CD4-positive, alpha-beta T cell (primary cell): ENCODE results near the gene HMMR. TPM values are rescaled to one million over a fixed set of nuclear protein-coding genes. Genes with fewer than 3 reads are reported as not detected.
"Not testable (repeated sequence)": the region's sequence is repeated elsewhere in the genome, so short reads cannot be mapped to it uniquely, and the experiment has no call there.

ENCODE experiments used
- ATAC-seq: fragments of 200-7000 bp; cut with Tn5 transposase; one replicate; pipeline ENCODE4 v1.10.0; 2022; ENCODE audit warnings: mild to moderate bottlenecking; ENCODE audit not compliant: poor library complexity
- CTCF ChIA-PET: fragments of 350-600 bp; sonication (Branson Sonifier 250); formaldehyde crosslinking; loops from one replicate; lab custom pipeline; 2021; ENCODE audit warnings: antibody characterized with exemption, inconsistent platforms; lab: Charles Lee
- POLR2A ChIA-PET: fragments of 350-600 bp; sonication (Branson Sonifier 250); formaldehyde crosslinking; loops from one replicate; lab custom pipeline; 2021; ENCODE audit warnings: antibody characterized with exemption, inconsistent platforms; lab: Charles Lee
- DNase-seq, 14 experiments: peaks; one replicate each; pipeline ENCODE4 v3.0.0-alpha.2; 2013 to 2020; ENCODE audit warnings: mixed read lengths in 2 of 14
- H3K27ac ChIP-seq, 2 donors: one replicate each; pipeline versions ENCODE4 v1.5.1 to v1.7.0; 2013; ENCODE audit warnings: low read length in 2 of 2, low read depth in 1 of 2, mild to moderate bottlenecking in 1 of 2
- H3K27me3 ChIP-seq, 2 experiments: 1 replicate in 1 of 2; 2 replicates in 1 of 2; pipeline versions ENCODE4 v1.6.1 to v1.7.0; 2013; ENCODE audit warnings: low read length in 2 of 2, control low read depth in 1 of 2, mild to moderate bottlenecking in 1 of 2, moderate library complexity in 1 of 2; ENCODE audit not compliant: insufficient read depth in 2 of 2, control insufficient read depth in 1 of 2
- H3K36me3 ChIP-seq: one replicate; pipeline ENCODE4 v1.6.1; 2013; ENCODE audit warnings: low read length, control low read depth; ENCODE audit not compliant: insufficient read depth
- H3K4me1 ChIP-seq: one replicate; pipeline ENCODE4 v1.6.1; 2013; ENCODE audit warnings: low read length, control low read depth; ENCODE audit not compliant: insufficient read depth
- H3K4me3 ChIP-seq: one replicate; pipeline ENCODE4 v1.5.1; 2013; ENCODE audit warnings: mild to moderate bottlenecking, low read length, moderate library complexity
- H3K9me3 ChIP-seq, 2 experiments: 1 replicate in 1 of 2; 2 replicates in 1 of 2; pipeline versions ENCODE4 v1.6.1 to v1.7.0; 2013; ENCODE audit warnings: low read length in 2 of 2, mild to moderate bottlenecking in 2 of 2, control low read depth in 1 of 2, moderate library complexity in 1 of 2; ENCODE audit not compliant: control insufficient read depth in 1 of 2, insufficient read depth in 1 of 2
- H3K27ac Mint-ChIP-seq: one replicate; pipeline ENCODE4 v1.8.0; 2020; ENCODE audit warnings: mixed read lengths
- H3K27me3 Mint-ChIP-seq: one replicate; pipeline ENCODE4 v1.8.0; 2021; ENCODE audit warnings: mixed read lengths
- H3K36me3 Mint-ChIP-seq: one replicate; pipeline ENCODE4 v1.8.0; 2021; ENCODE audit warnings: low read depth, mixed read lengths
- H3K4me1 Mint-ChIP-seq: one replicate; pipeline ENCODE4 v1.8.0; 2021; ENCODE audit warnings: low read depth, mixed read lengths
- H3K4me3 Mint-ChIP-seq: one replicate; pipeline ENCODE4 v1.8.0; 2020; ENCODE audit warnings: mild to moderate bottlenecking, mixed read lengths
- H3K9me3 Mint-ChIP-seq: one replicate; pipeline ENCODE4 v1.8.0; 2020; ENCODE audit warnings: mixed read lengths
- CTCF ChIP-seq: fragments of 200-600 bp; IDR thresholded peaks from one replicate; pipeline ENCODE4 v1.8.0; 2022; ENCODE audit warnings: antibody characterized with exemption, mild to moderate bottlenecking
- intact Hi-C, 2 experiments: fragments of 100-400 bp; cut with DNase I in 1 of 2; cut with micrococcal nuclease in 1 of 2; formaldehyde crosslinking; loops; one replicate each; pipeline versions ENCODE4 v1.15.1 to v1.9.0; 2023 to 2025; cut with DNase I, micrococcal nuclease
- total RNA-seq, 174 experiments: library from RNA in 2 of 174; stranded (reverse) in 2 of 174; gene quantifications; one replicate each; pipeline ENCODE4 v1.2.3 and lab custom pipeline; 2021 to 2026

HMMR gene
- total RNA-seq, 2 experiments from 2014 or later, result 0.42 to 0.74 TPM

DNA sequence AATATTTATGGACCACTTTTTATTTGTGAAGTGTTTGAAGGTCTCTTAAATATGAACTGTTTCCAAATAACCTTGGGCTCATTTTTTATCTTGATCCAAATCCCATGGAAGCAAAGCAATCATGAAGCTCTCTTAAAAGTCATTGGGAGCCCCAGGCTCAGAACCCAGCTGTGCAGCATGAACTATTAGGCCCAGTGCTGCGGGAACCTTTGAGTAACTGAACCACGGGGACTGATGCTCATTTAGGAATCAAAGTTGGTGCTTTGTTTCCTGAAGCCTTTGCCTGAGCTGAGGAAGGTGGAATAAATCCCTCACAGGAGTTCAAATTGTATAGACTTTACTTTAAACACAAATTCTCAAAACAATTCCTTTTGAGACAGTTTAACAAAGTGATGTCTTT is 72.8 kb downstream of the HMMR start:
- no peak for ATAC-seq
- Histone ChIP-seq H3K27ac (no peak overlapping the region), H3K4me1 (no peaks in the 10 kb centered on the region), H3K27me3 (peaks cover 0 to 3% of the 10 kb centered on the region in 2 experiments), H3K4me3 (no peak overlapping the region), H3K9me3 (no peaks in the 10 kb centered on the region), H3K36me3 (no peaks in the 10 kb centered on the region)
- H3K27ac Mint-ChIP-seq, result no peak overlapping the region
- ChIA-PET CTCF (interaction anchor here (1.0 kb wide), 1 partner anchor 10 kb away, joined by 3 read pairs; no protein-coding TSS in a partner anchor), POLR2A (interaction anchor here (0.6 kb wide), 1 partner anchor 22 kb away, joined by 3 read pairs; no protein-coding TSS in a partner anchor)
- no peaks in the 10 kb centered on the region for H3K4me1 Mint-ChIP-seq
- no peak for DNase-seq
- H3K9me3 Mint-ChIP-seq, result no peaks in the 10 kb centered on the region
- H3K27me3 Mint-ChIP-seq, result peaks cover 22% of the 10 kb centered on the region
- intact Hi-C loops, result loop anchor here in 1 of 2 experiments (10.0 kb wide), 1 partner anchor 398 kb away; no protein-coding TSS in a partner anchor
- H3K36me3 Mint-ChIP-seq, result no peaks in the 10 kb centered on the region
- H3K4me3 Mint-ChIP-seq, result no peak overlapping the region
- TF ChIP-seq CTCF, result no peak

- no peak overlapping the region for H3K4me3 Mint-ChIP-seq
- H3K27me3 ChIP-seq, result peaks cover 0 to 3% of the 10 kb centered on the region in 2 experiments
- H3K4me3 ChIP-seq, result no peak overlapping the region
- no peaks in the 10 kb centered on the region for H3K9me3 Mint-ChIP-seq
- H3K27ac Mint-ChIP-seq, result no peak overlapping the region
- H3K9me3 ChIP-seq, result no peaks in the 10 kb centered on the region
- DNase-seq (no peak), ATAC-seq (no peak)
- no peaks in the 10 kb centered on the region for H3K4me1 Mint-ChIP-seq
- peaks cover 22% of the 10 kb centered on the region for H3K27me3 Mint-ChIP-seq
- H3K36me3 ChIP-seq, result no peaks in the 10 kb centered on the region
- H3K36me3 Mint-ChIP-seq, result no peaks in the 10 kb centered on the region
- ChIA-PET POLR2A (no interaction called here), CTCF (no interaction called here)
- intact Hi-C loops, result loop anchor here in 1 of 2 experiments (10.0 kb wide), 1 partner anchor 400 kb away; no protein-coding TSS in a partner anchor
- TF ChIP-seq CTCF, result no peak
- H3K27ac ChIP-seq, result no peak overlapping the region
- no peaks in the 10 kb centered on the region for H3K4me1 ChIP-seq
Measured at GRCh38 chr5:163534492-163535094, 74.2 kb downstream of the HMMR start.

GRCh38 chr5:163535290-163535689 is 74.9 kb downstream of the HMMR start:
- Histone ChIP-seq H3K36me3 (no peaks in the 10 kb centered on the region), H3K4me3 (no peak overlapping the region), H3K9me3 (no peaks in the 10 kb centered on the region), H3K27me3 (peaks cover 0 to 3% of the 10 kb centered on the region in 2 experiments), H3K27ac (no peak overlapping the region), H3K4me1 (no peaks in the 10 kb centered on the region)
- Mint-ChIP-seq H3K4me3 (no peak overlapping the region), H3K36me3 (no peaks in the 10 kb centered on the region), H3K27me3 (peaks cover 25% of the 10 kb centered on the region), H3K4me1 (no peaks in the 10 kb centered on the region), H3K9me3 (no peaks in the 10 kb centered on the region), H3K27ac (no peak overlapping the region)
- POLR2A ChIA-PET, result no interaction called here
- ATAC-seq, result no peak
- DNase-seq, result no peak
- CTCF ChIA-PET, result no interaction called here
- TF ChIP-seq CTCF, result no peak
- intact Hi-C loops, result loop anchor here in 1 of 2 experiments (10.0 kb wide), 1 partner anchor 400 kb away; no protein-coding TSS in a partner anchor

DNA sequence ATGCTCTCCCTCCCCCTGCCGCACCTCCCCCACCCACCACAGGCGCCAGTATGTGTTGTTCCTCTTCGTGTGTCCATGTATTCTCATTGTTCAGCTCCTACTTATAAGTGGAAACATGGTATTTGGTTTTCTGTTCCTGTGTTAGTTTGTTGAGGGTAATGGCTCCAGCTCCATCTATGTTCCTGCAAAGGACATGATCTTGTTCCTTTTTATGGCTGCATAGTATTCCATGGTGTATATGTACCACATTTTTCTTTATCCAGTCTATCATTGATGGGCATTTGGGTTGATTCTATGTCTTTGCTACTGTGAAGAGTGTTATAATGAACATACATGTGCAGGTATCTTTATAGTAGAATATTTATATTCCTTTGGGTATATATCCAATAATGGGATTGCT is 76.0 kb downstream of the HMMR start:
- H3K4me1 ChIP-seq, H3K27me3 ChIP-seq, DNase-seq, H3K36me3 ChIP-seq, H3K4me3 Mint-ChIP-seq, H3K9me3 Mint-ChIP-seq, H3K4me1 Mint-ChIP-seq, H3K9me3 ChIP-seq, ATAC-seq, H3K27ac Mint-ChIP-seq, H3K36me3 Mint-ChIP-seq, CTCF ChIA-PET, H3K4me3 ChIP-seq, H3K27ac ChIP-seq: not testable (repeated sequence)
- H3K27me3 Mint-ChIP-seq, result peaks cover 37% of the 10 kb centered on the region
- POLR2A ChIA-PET, result interaction anchor here (0.7 kb wide), 1 partner anchor 10 kb away, joined by 3 read pairs; no protein-coding TSS in a partner anchor
- intact Hi-C loops, result loop anchor here in 1 of 2 experiments (10.0 kb wide), 1 partner anchor 402 kb away; no protein-coding TSS in a partner anchor
